HepG2 (cell line): ENCODE data around the gene PPP2R5B. TPM values are rescaled to one million over a fixed set of nuclear protein-coding genes. Genes with fewer than 3 reads are reported as not detected.

Experiments
- ARNTL ChIP-seq: sonication (generic); formaldehyde crosslinking; IDR thresholded peaks from 2 replicates; pipeline ENCODE4 v1.4.0; 2020; ENCODE audit warnings: mild to moderate bottlenecking, missing genetic modification reagents
- CBX1 ChIP-seq: IDR thresholded peaks from one replicate; pipeline ENCODE4 v1.6.1; 2016; ENCODE audit warnings: antibody characterized with exemption, low read depth
- EHMT2 ChIP-seq: fragments of 200-600 bp; sonication (generic); IDR thresholded peaks from 2 replicates; pipeline ENCODE4 v1.7.0; 2017; ENCODE audit warnings: antibody characterized with exemption, low read depth, low read length, borderline replicate concordance
- FOXC1 ChIP-seq: sonication (generic); formaldehyde crosslinking; IDR thresholded peaks from 2 replicates; pipeline ENCODE4 v1.8.0; 2022; ENCODE audit warnings: mild to moderate bottlenecking, missing genetic modification reagents, borderline replicate concordance
- FUBP1 ChIP-seq: sonication (generic); formaldehyde crosslinking; IDR thresholded peaks from 2 replicates; pipeline ENCODE4 v1.5.1; 2020; ENCODE audit warnings: missing genetic modification reagents, mild to moderate bottlenecking, borderline replicate concordance
- HBP1 ChIP-seq: IDR thresholded peaks from 2 replicates; pipeline ENCODE4 v1.6.1; 2016; ENCODE audit warnings: low read depth, control low read depth
- IRF2 ChIP-seq: IDR thresholded peaks from 2 replicates; pipeline ENCODE4 v1.6.1; 2018; ENCODE audit warnings: missing genetic modification reagents, missing compliant biosample characterization
- NR2C2 ChIP-seq: sonication (generic); formaldehyde crosslinking; IDR thresholded peaks from 2 replicates; pipeline ENCODE4 v1.4.0; 2020; ENCODE audit warnings: missing genetic modification reagents, mild to moderate bottlenecking, moderate library complexity, borderline replicate concordance
- TRAFD1 ChIP-seq: sonication (generic); formaldehyde crosslinking; IDR thresholded peaks from 2 replicates; pipeline ENCODE4 v1.5.1; 2020; ENCODE audit warnings: missing genetic modification reagents, mild to moderate bottlenecking, borderline replicate concordance
- ZBTB20 ChIP-seq: sonication (generic); formaldehyde crosslinking; IDR thresholded peaks from 2 replicates; pipeline ENCODE4 v1.8.1; 2023; ENCODE audit warnings: missing genetic modification reagents, low read depth, mild to moderate bottlenecking, borderline replicate concordance
- ZBTB8A ChIP-seq: sonication (generic); formaldehyde crosslinking; IDR thresholded peaks from 2 replicates; pipeline ENCODE4 v1.4.0; 2020; ENCODE audit warnings: mild to moderate bottlenecking, low read depth, missing genetic modification reagents, borderline replicate concordance
- ZNF12 ChIP-seq: sonication (generic); formaldehyde crosslinking; IDR thresholded peaks from 2 replicates; pipeline ENCODE4 v1.5.0; 2020; ENCODE audit warnings: missing genetic modification reagents
- ZNF138 ChIP-seq: sonication (generic); formaldehyde crosslinking; IDR thresholded peaks from 2 replicates; pipeline ENCODE4 v1.5.0; 2020; ENCODE audit warnings: mild to moderate bottlenecking, low read depth, missing genetic modification reagents
- ZNF234 ChIP-seq: sonication (generic); formaldehyde crosslinking; conservative IDR thresholded peaks from 2 replicates; pipeline ENCODE4 v1.5.1; 2020; ENCODE audit warnings: mild to moderate bottlenecking, missing genetic modification reagents
- ZNF354B ChIP-seq: sonication (generic); formaldehyde crosslinking; IDR thresholded peaks from 2 replicates; pipeline ENCODE4 v1.8.0; 2022; ENCODE audit warnings: mild to moderate bottlenecking, missing genetic modification reagents
- ZNF451 ChIP-seq: sonication (generic); formaldehyde crosslinking; IDR thresholded peaks from 2 replicates; pipeline ENCODE4 v1.5.0; 2020; ENCODE audit warnings: mild to moderate bottlenecking, missing genetic modification reagents
- ZNF564 ChIP-seq: sonication (generic); formaldehyde crosslinking; IDR thresholded peaks from 2 replicates; pipeline ENCODE4 v1.8.1; 2023; ENCODE audit warnings: mild to moderate bottlenecking, missing genetic modification reagents
- ZNF724P ChIP-seq: sonication (generic); formaldehyde crosslinking; IDR thresholded peaks from 2 replicates; pipeline ENCODE4 v1.8.0; 2022; ENCODE audit warnings: missing genetic modification reagents, borderline replicate concordance
- ZNF766 ChIP-seq: sonication (generic); formaldehyde crosslinking; IDR thresholded peaks from 2 replicates; pipeline ENCODE4 v1.5.0; 2020; ENCODE audit warnings: missing genetic modification reagents, borderline replicate concordance
- ZNF775 ChIP-seq: sonication (generic); formaldehyde crosslinking; IDR thresholded peaks from 2 replicates; pipeline ENCODE4 v1.4.0; 2020; ENCODE audit warnings: missing genetic modification reagents, mild to moderate bottlenecking, moderate library complexity, borderline replicate concordance
- ZNF83 ChIP-seq: sonication (generic); formaldehyde crosslinking; IDR thresholded peaks from 2 replicates; pipeline ENCODE4 v1.4.0; 2020; ENCODE audit warnings: missing genetic modification reagents, mild to moderate bottlenecking, borderline replicate concordance
- polyA plus RNA-seq, 8 experiments: library from polyadenylated mRNA; depleted of rRNA in 3 of 8; stranded (reverse) in 7 of 8; unstranded in 1 of 8; fragments of >200 nt; fragmentation: Illumina TruSeq in 4 of 8; extraction: Trizol in 4 of 8; gene quantifications; 2 replicates each; pipeline versions ENCODE4 v1.2.1 to v1.2.3, GENCODE V29; 2011 to 2016; ENCODE audit warnings: low read depth in 4 of 8, missing spikeins in 1 of 8, mixed read lengths in 1 of 8; ENCODE audit not compliant: insufficient read depth in 1 of 8
- total RNA-seq, 5 experiments: library from RNA; depleted of rRNA; stranded (reverse); fragments of >200 nt; fragmentation: Illumina TruSeq; extraction: Trizol; gene quantifications; 2 replicates each; pipeline ENCODE4 v1.2.3, GENCODE V29; 2016; ENCODE audit warnings: low read depth in 1 of 5
- TF ChIP-seq, protein P1 (sequence below): sonication (generic); formaldehyde crosslinking; IDR thresholded peaks from 2 replicates; pipeline ENCODE4 v1.4.0; 2020; ENCODE audit warnings: missing genetic modification reagents, borderline replicate concordance

PPP2R5B gene
- total and polyA plus RNA-seq, 2 of the 13 experiments (the other 11 are each of a cell fraction or from before 2014, with no cell fraction given) = 2.3 to 8.3 TPM

GRCh38 chr11:64878223-64878493 is 46.3 kb upstream of the PPP2R5B start (continued):
- TF ChIP-seq ARNTL (CRISPR knock-in tag) (peak; percentile 23; the same call in 1 of the 2 replicates), ZNF12 (CRISPR knock-in tag) (no peak), TRAFD1 (CRISPR knock-in tag) (no peak), ZNF766 (no peak), NR2C2 (CRISPR knock-in tag) (0 out of 2 replicates have a peak, but pooled peaks have one; percentile 6), FUBP1 (CRISPR knock-in tag) (0 out of 2 replicates have a peak, but pooled peaks have one; percentile 25), ZNF451 (CRISPR knock-in tag) (0 out of 2 replicates have a peak, but pooled peaks have one; percentile 67), ZNF83 (no peak; the same call in 1 of the 2 replicates), IRF2 (CRISPR knock-in tag) (no peak), ZNF724P (CRISPR knock-in tag) (no peak), ZNF138 (0 out of 2 replicates have a peak, but pooled peaks have one; percentile 18), ZBTB8A (CRISPR knock-in tag) (no peak), FOXC1 (no peak), ZNF775 (CRISPR knock-in tag) (peak; percentile 51; the same call in 1 of the 2 replicates), ZBTB20 (CRISPR knock-in tag) (peak; percentile 9; the same call in 1 of the 2 replicates), EHMT2 (no peak), HBP1 (CRISPR knock-in tag) (0 out of 2 replicates have a peak, but pooled peaks have one; percentile 44), CBX1 (no peak), ZNF234 (CRISPR knock-in tag) (no peak), ZNF354B (no peak), ZNF564 (CRISPR knock-in tag) (0 out of 2 replicates have a peak, but pooled peaks have one; percentile 18)
- TF ChIP-seq, protein P1, sequence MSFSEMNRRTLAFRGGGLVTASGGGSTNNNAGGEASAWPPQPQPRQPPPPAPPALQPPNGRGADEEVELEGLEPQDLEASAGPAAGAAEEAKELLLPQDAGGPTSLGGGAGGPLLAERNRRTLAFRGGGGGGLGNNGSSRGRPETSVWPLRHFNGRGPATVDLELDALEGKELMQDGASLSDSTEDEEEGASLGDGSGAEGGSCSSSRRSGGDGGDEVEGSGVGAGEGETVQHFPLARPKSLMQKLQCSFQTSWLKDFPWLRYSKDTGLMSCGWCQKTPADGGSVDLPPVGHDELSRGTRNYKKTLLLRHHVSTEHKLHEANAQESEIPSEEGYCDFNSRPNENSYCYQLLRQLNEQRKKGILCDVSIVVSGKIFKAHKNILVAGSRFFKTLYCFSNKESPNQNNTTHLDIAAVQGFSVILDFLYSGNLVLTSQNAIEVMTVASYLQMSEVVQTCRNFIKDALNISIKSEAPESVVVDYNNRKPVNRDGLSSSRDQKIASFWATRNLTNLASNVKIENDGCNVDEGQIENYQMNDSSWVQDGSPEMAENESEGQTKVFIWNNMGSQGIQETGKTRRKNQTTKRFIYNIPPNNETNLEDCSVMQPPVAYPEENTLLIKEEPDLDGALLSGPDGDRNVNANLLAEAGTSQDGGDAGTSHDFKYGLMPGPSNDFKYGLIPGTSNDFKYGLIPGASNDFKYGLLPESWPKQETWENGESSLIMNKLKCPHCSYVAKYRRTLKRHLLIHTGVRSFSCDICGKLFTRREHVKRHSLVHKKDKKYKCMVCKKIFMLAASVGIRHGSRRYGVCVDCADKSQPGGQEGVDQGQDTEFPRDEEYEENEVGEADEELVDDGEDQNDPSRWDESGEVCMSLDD (CRISPR knock-in tag) = no peak
